Spleen (tissue), 11 donors: ENCODE data around the gene FRMPD2. TPM values are rescaled to one million over a fixed set of nuclear protein-coding genes. Genes with fewer than 3 reads are reported as not detected.

Source experiments
- DNase-seq: peaks from one replicate; pipeline ENCODE4 v3.0.0-alpha.2; 2020
- H3K27ac ChIP-seq, 8 donors: fragments of 200-600 bp; sonication (generic) in 7 of 8; 1 replicate in 4 of 8; 2 replicates in 4 of 8; pipeline versions ENCODE4 v1.5.0 to v1.8.0; 2016 to 2021; ENCODE audit warnings: inconsistent platforms in 4 of 8, mild to moderate bottlenecking in 4 of 8, moderate library complexity in 1 of 8
- H3K27me3 ChIP-seq, 7 donors: fragments of 200-600 bp; sonication (generic) in 6 of 7; replicated peaks in 1 of 7; 1 replicate in 4 of 7; 2 replicates in 3 of 7; pipeline versions ENCODE4 v1.5.0 to v1.8.0; 2016 to 2021; ENCODE audit warnings: inconsistent platforms in 3 of 7, mild to moderate bottlenecking in 1 of 7
- H3K36me3 ChIP-seq, 6 donors: fragments of 200-600 bp; sonication (generic) in 5 of 6; 1 replicate in 4 of 6; 2 replicates in 2 of 6; pipeline versions ENCODE4 v1.5.0 to v1.8.0; 2016 to 2021; ENCODE audit warnings: inconsistent platforms in 2 of 6
- H3K4me1 ChIP-seq, 6 donors: fragments of 200-600 bp; sonication (generic) in 5 of 6; 1 replicate in 3 of 6; 2 replicates in 3 of 6; pipeline versions ENCODE4 v1.5.0 to v1.8.0; 2016 to 2021; ENCODE audit warnings: inconsistent platforms in 3 of 6
- H3K4me3 ChIP-seq, 8 donors: fragments of 200-600 bp; sonication (generic) in 7 of 8; 1 replicate in 4 of 8; 2 replicates in 4 of 8; pipeline versions ENCODE4 v1.5.0 to v1.8.0; 2016 to 2021; ENCODE audit warnings: inconsistent platforms in 4 of 8, mild to moderate bottlenecking in 4 of 8, moderate library complexity in 2 of 8
- H3K9me3 ChIP-seq, 8 donors: fragments of 200-600 bp; sonication (generic) in 7 of 8; 1 replicate in 4 of 8; 2 replicates in 4 of 8; pipeline versions ENCODE4 v1.5.0 to v1.8.0; 2016 to 2021; ENCODE audit warnings: inconsistent platforms in 4 of 8
- CTCF ChIP-seq, 11 experiments: fragments of 200-600 bp in 7 of 11; fragments of 450-650 bp in 4 of 11; sonication (generic) in 4 of 11; IDR thresholded peaks in 8 of 11; conservative IDR thresholded peaks in 3 of 11; 1 replicate in 7 of 11; 2 replicates in 4 of 11; pipeline versions ENCODE4 v1.4.0 to v1.8.0; 2016 to 2021; ENCODE audit warnings: antibody characterized with exemption in 11 of 11, inconsistent platforms in 4 of 11, mild to moderate bottlenecking in 1 of 11
- POLR2A ChIP-seq, 3 donors: fragments of 450-650 bp; IDR thresholded peaks; one replicate each; pipeline ENCODE4 v1.5.1; 2017; ENCODE audit warnings: antibody characterized with exemption in 3 of 3, mild to moderate bottlenecking in 1 of 3
- POLR2AphosphoS5 ChIP-seq, 3 donors: sonication (generic); formaldehyde crosslinking; IDR thresholded peaks; one replicate each; pipeline ENCODE4 v1.5.1; 2017; ENCODE audit warnings: antibody characterized with exemption in 3 of 3
- WGBS, 5 donors: extraction: QIAGEN DNeasy Blood & Tissue Kit in 3 of 5; methylation state at CpG; one replicate each; pipeline versions ENCODE4 v1.1.5 to v1.1.7; 2013 to 2018; 5-methylcytosine and 5-hydroxymethylcytosine counted together
- intact Hi-C: fragments of 100-400 bp; cut with DNase I; formaldehyde crosslinking; loops from one replicate; pipeline ENCODE4 v1.15.0; 2023; ENCODE audit warnings: low total_unique reads
- polyA plus RNA-seq, 3 donors: library from polyadenylated mRNA; stranded (reverse); fragments of 200-250 nt; gene quantifications; one replicate each; pipeline ENCODE4 v1.2.1, GENCODE V29; 2013
- total RNA-seq, 7 donors: library from RNA; depleted of rRNA in 3 of 7; stranded (reverse); fragments of >200 nt in 3 of 7; fragmentation: NEBNext Ultra II Directional in 4 of 7; extraction: Animal tissue kit (Norgen Biotek cat#: 25700) in 4 of 7; gene quantifications; one replicate each; pipeline versions ENCODE4 v1.1.0 to v1.2.1, GENCODE V29; 2016 to 2021
- donor health status: healthy with polysubstance abuse.
- donor health status: DM: no; HTN: no; CAD: no; lungs with moderate emphysema.
- donor health status: DM: no; HTN: no; CAD: no.
- donor health status: Bipolar disorder and iron deficiency.
- donor health status: healthy.
- donor health status: DM: no; HTN: no; CAD: no.
- donor health status: DM: yes; HTN: yes; CAD: no.

FRMPD2 gene
- total and polyA plus RNA-seq, 10 donors: 0.33 TPM; not detected in 9

- no peak for TF ChIP-seq CTCF (IDR thresholded peaks at IDR 0.05 in 8 of 11, conservative IDR thresholded peaks at IDR 0.05 in 3 of 11)
- TF ChIP-seq POLR2A (IDR thresholded peaks at IDR 0.05): no peak
- no peak for TF ChIP-seq POLR2AphosphoS5 (IDR thresholded peaks at IDR 0.05)
- H3K4me3 ChIP-seq: no peak overlapping the region
- no peaks in the 10 kb centered on the region for H3K4me1 ChIP-seq
- no peaks in the 10 kb centered on the region for H3K36me3 ChIP-seq
- no peaks in the 10 kb centered on the region for H3K27me3 ChIP-seq
- no peak overlapping the region for H3K27ac ChIP-seq
- intact Hi-C loops: no loop called here
- H3K9me3 ChIP-seq: no peaks in the 10 kb centered on the region
- DNase-seq: no peak
- 67 to 84% (median 74%) methylated on average over 9 of the region's 9 CpGs for WGBS, 5 donors
Observed at GRCh38 chr10:48238826-48239520, 35.5 kb downstream of the FRMPD2 start.

GRCh38 chr10:48237259-48238250 lies 36.9 kb downstream of the FRMPD2 start:
- no peaks in the 10 kb centered on the region for H3K36me3 ChIP-seq
- H3K4me3 ChIP-seq: no peak overlapping the region
- no peak for DNase-seq
- peaks cover 0 to 7% (median 0%) of the 10 kb centered on the region in 7 donors for H3K27me3 ChIP-seq
- 90 to 93% (median 93%) methylated on average over 16 of the region's 16 CpGs for WGBS, 5 donors
- no peaks in the 10 kb centered on the region for H3K9me3 ChIP-seq
- no peaks in the 10 kb centered on the region for H3K4me1 ChIP-seq
- TF ChIP-seq POLR2AphosphoS5 (IDR thresholded peaks at IDR 0.05): no peak
- no peak for TF ChIP-seq POLR2A (IDR thresholded peaks at IDR 0.05)
- TF ChIP-seq CTCF (IDR thresholded peaks at IDR 0.05 in 8 of 11, conservative IDR thresholded peaks at IDR 0.05 in 3 of 11): no peak
- intact Hi-C loops: no loop called here
- no peak overlapping the region for H3K27ac ChIP-seq

DNA sequence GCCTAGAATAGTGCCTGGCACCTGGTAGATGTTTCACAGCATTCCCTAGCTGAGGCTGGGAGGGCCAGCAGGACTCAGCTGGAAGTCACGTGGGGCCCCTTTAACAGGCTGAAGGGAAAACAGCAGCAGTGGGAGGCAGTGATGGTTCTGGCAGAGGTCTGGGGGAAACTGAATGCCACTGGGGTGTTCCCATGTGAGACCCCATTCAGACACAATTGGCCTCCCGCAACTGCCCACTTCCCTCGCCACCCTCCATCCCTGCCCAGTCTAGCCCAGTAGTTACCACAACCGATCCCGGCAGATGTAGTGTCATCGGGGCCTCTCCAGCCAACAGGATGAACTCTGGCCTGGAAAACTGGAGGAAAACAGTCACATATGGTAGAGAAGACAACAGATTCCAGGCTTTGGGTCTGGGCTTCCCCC lies 38.3 kb downstream of the FRMPD2 start:
- Histone ChIP-seq H3K9me3 (no peaks in the 10 kb centered on the region), H3K36me3 (no peaks in the 10 kb centered on the region), H3K27ac (no peak overlapping the region), H3K4me3 (no peak overlapping the region), H3K4me1 (no peaks in the 10 kb centered on the region), H3K27me3 (peaks cover 0 to 7% (median 0%) of the 10 kb centered on the region in 7 donors)
- TF ChIP-seq POLR2AphosphoS5 (IDR thresholded peaks at IDR 0.05) (no peak), CTCF (IDR thresholded peaks at IDR 0.05 in 8 of 11, conservative IDR thresholded peaks at IDR 0.05 in 3 of 11) (no peak), POLR2A (IDR thresholded peaks at IDR 0.05) (no peak)
- intact Hi-C loops: no loop called here
- DNase-seq: no peak
- 79 to 92% (median 92%) methylated on average over 6 of the region's 6 CpGs for WGBS, 5 donors

DNA sequence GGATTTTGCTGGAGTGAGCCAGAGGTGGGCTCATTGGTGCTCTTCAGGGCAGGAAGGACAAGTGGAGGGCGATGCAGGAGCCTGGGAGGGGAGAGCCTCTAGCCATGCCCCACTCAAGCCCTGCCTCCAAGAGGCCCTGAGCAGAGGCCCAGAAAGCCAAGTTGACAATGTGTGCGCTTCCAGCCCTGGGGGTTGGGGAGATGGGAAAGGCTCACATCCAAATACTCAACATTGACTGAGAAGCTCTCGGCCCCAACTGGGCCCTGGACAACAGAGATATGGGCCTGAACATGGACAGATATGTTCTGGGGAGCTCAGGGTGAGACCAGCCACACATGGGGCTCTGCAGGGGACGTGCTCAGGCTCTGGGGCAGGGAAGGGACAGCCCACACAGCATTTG lies 39.0 kb downstream of the FRMPD2 start:
- H3K36me3 ChIP-seq: no peaks in the 10 kb centered on the region
- DNase-seq: no peak
- WGBS, 5 donors: 83 to 90% (median 86%) methylated on average over 3 to 4 of the region's 4 CpGs
- intact Hi-C loops: no loop called here
- H3K27ac ChIP-seq: no peak overlapping the region
- H3K4me1 ChIP-seq: no peaks in the 10 kb centered on the region
- H3K27me3 ChIP-seq: peaks cover 0 to 7% (median 0%) of the 10 kb centered on the region in 7 donors
- no peaks in the 10 kb centered on the region for H3K9me3 ChIP-seq
- H3K4me3 ChIP-seq: no peak overlapping the region
- TF ChIP-seq POLR2AphosphoS5 (IDR thresholded peaks at IDR 0.05) (no peak), CTCF (IDR thresholded peaks at IDR 0.05 in 8 of 11, conservative IDR thresholded peaks at IDR 0.05 in 3 of 11) (no peak), POLR2A (IDR thresholded peaks at IDR 0.05) (no peak)
